Measurements from ENCODE around the gene FCHSD2. TPM values are rescaled to one million over a fixed set of nuclear protein-coding genes. Genes with fewer than 3 reads are reported as not detected.
A peak's percentile ranks its signal among the peaks of the same experiment; 100 is the strongest.

Gene FCHSD2
- total and polyA plus RNA-seq, 9 of the 15 experiments (the other 6 are each of a cell fraction or from before 2014, with no cell fraction given): 1.8 to 14.7 (median 6.4) TPM

DNA sequence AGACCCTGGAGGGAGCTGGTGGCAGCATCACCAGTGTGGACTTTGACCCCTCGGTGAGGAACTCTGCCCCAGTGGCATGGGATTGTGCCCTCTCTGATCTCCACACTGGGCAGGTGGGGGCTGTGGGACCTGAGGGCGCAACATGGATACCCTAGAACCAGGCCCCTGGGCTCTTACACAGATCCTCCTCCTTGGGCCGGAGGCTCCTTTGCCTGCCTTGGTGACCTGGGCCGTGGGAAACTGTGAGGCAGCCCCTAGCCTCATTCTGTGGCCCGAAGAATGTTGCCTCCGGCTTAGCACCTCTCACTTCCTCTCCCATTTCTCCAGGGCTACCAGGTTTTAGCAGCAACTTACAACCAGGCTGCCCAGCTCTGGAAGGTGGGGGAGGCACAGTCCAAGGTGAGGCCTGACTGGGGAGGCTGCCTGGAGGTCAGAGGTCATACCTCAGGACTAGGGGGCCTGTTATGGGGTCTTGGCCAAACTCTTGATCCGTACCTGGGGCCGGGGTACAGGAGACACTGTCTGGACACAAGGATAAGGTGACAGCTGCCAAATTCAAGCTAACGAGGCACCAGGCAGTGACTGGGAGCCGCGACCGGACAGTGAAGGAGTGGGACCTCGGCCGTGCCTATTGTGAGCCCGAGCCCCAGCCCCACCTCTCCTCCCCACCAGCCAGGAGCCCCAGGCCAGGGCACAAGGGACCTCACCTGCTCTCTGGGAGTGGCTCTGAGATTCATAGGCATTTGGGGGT, 315.8 kb downstream of the FCHSD2 start:
- WGBS (ENCODE audit: insufficient coverage, low coverage, missing lambda C conversion rate): 67% methylated on average over 15 of the region's 15 CpGs
- TF ChIP-seq ZNF24 (IDR thresholded peaks at IDR 0.05): no peak
- TF ChIP-seq SAFB (IDR thresholded peaks at IDR 0.05; ENCODE audit: borderline replicate concordance, low read depth, low read length): no peak
- TF ChIP-seq BHLHE40 (IDR thresholded peaks at IDR 0.05; ENCODE audit: low read length): no peak
- in situ Hi-C loops (cut with MboI): loop anchor here (5.0 kb wide), 1 partner anchor 416 kb away; no protein-coding TSS in a partner anchor
- Histone ChIP-seq H3K4me2 (ENCODE audit: insufficient read depth, low read length) (no peak overlapping the region), H3K4me1 (replicated peaks in 1 of 2; ENCODE audit: control insufficient read depth in 2 of 2, insufficient read depth in 2 of 2, low read length in 2 of 2) (peaks cover 0 to 28% of the 10 kb centered on the region in 2 experiments; a peak in 2 of 5 replicates), H3K36me3 (ENCODE audit: control insufficient read depth, insufficient read depth, low read length) (no peaks in the 10 kb centered on the region), H3K79me2 (ENCODE audit: control insufficient read depth, insufficient read depth, low read length) (no peaks in the 10 kb centered on the region), H3K9me1 (ENCODE audit: control insufficient read depth, insufficient read depth, low read length) (no peaks in the 10 kb centered on the region), H3K27me3 (ENCODE audit: control insufficient read depth in 2 of 2, insufficient read depth in 2 of 2, low read length in 2 of 2) (no peaks in the 10 kb centered on the region), H3K27ac (ENCODE audit: extremely low read depth, low read depth, low read length) (no peak overlapping the region), H4K20me1 (replicated peaks; ENCODE audit: control insufficient read depth, insufficient read depth, low read length) (no peaks in the 10 kb centered on the region), H3K9ac (ENCODE audit: insufficient read depth in 1 of 2, low read depth in 2 of 2, low read length in 2 of 2) (peak overlapping the region in 1 of 2 experiments; percentile 54; a peak in 1 of 4 replicates), H3K4me3 (no peak overlapping the region), H3K9me3 (replicated peaks; ENCODE audit: control insufficient read depth, insufficient read depth, low read depth, low read length) (no peaks in the 10 kb centered on the region), H2AFZ (ENCODE audit: low read depth, low read length) (no peak overlapping the region)
- DNase-seq (ENCODE audit: extremely low read depth in 1 of 4, low spot score in 3 of 4) (no peak), ATAC-seq (no peak), FAIRE-seq (no peak)
- ChIA-PET POLR2A (interaction anchor here (0.6 to 1.1 kb wide), 3 partner anchors 32 to 96 kb away, joined by 3 to 4 read pairs (median 3); partner anchors contain the start of gene STARD10), CTCF (ENCODE audit: low intra/inter-chr PET ratio) (no interaction called here)
- BruUV-seq (replicated peaks): no TSS peak
- intact Hi-C loops (cut with micrococcal nuclease): no loop called here

DNA sequence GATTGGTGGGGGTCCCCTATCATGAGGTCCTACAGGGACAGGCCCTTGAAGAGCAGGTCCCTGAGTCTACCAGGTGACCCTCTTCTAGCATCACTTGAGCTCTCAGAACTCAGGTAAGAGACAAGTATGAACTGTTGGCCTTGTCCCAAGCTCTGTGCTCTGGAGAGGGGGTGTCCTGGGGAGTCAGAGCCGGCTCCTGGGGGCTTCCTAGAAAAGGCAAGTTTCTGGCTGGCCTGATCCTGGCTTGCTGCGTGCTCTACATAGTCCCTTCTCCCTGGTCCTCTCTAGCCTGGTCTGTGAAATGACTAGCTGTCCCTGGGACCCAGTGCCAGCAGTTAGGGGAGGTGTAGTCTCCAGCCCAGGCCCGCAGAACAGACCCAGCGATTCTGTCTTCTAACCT, 316.5 kb downstream of the FCHSD2 start:
- ChIA-PET POLR2A (interaction anchor here (0.6 kb wide), 1 partner anchor 1925 kb away, joined by 3 read pairs; no protein-coding TSS in a partner anchor), CTCF (ENCODE audit: low intra/inter-chr PET ratio) (no interaction called here)
- WGBS (ENCODE audit: insufficient coverage, low coverage, missing lambda C conversion rate): 38% methylated on average over 3 of the region's 4 CpGs
- FAIRE-seq: no peak
- Histone ChIP-seq H3K4me1 (replicated peaks in 1 of 2; ENCODE audit: control insufficient read depth in 2 of 2, insufficient read depth in 2 of 2, low read length in 2 of 2) (peaks cover 0 to 35% of the 10 kb centered on the region in 2 experiments; a peak in 2 of 5 replicates), H4K20me1 (replicated peaks; ENCODE audit: control insufficient read depth, insufficient read depth, low read length) (no peaks in the 10 kb centered on the region), H3K9me1 (ENCODE audit: control insufficient read depth, insufficient read depth, low read length) (no peaks in the 10 kb centered on the region), H2AFZ (ENCODE audit: low read depth, low read length) (no peak overlapping the region), H3K4me3 (no peak overlapping the region), H3K27ac (ENCODE audit: extremely low read depth, low read depth, low read length) (no peak overlapping the region), H3K27me3 (ENCODE audit: control insufficient read depth in 2 of 2, insufficient read depth in 2 of 2, low read length in 2 of 2) (no peaks in the 10 kb centered on the region), H3K9me3 (replicated peaks; ENCODE audit: control insufficient read depth, insufficient read depth, low read depth, low read length) (no peaks in the 10 kb centered on the region), H3K36me3 (ENCODE audit: control insufficient read depth, insufficient read depth, low read length) (no peaks in the 10 kb centered on the region), H3K9ac (ENCODE audit: insufficient read depth in 1 of 2, low read depth in 2 of 2, low read length in 2 of 2) (no peak overlapping the region), H3K4me2 (ENCODE audit: insufficient read depth, low read length) (no peak overlapping the region), H3K79me2 (ENCODE audit: control insufficient read depth, insufficient read depth, low read length) (no peaks in the 10 kb centered on the region)
- in situ Hi-C loops (cut with MboI): loop anchor here (5.0 kb wide), 1 partner anchor 417 kb away; no protein-coding TSS in a partner anchor
- BruUV-seq (replicated peaks): no TSS peak
- DNase-seq (ENCODE audit: extremely low read depth in 1 of 4, low spot score in 3 of 4): no peak
- ATAC-seq: no peak
- intact Hi-C loops (cut with micrococcal nuclease): no loop called here
- no peak for TF ChIP-seq MAFK (IDR thresholded peaks at IDR 0.05; ENCODE audit: low read length)
- no peak for TF ChIP-seq NCOA2 (IDR thresholded peaks at IDR 0.05; ENCODE audit: partially characterized antibody in 2 of 2)
- no peak for TF ChIP-seq ZKSCAN8 (CRISPR knock-in tag; IDR thresholded peaks at IDR 0.05)
- TF ChIP-seq MEF2D (tag; conservative IDR thresholded peaks at IDR 0.05; ENCODE audit: low read depth): no peak
- no peak for TF ChIP-seq RFX5 (IDR thresholded peaks at IDR 0.05; ENCODE audit: low read depth, low read length)
- TF ChIP-seq IFI16 (CRISPR knock-in tag; IDR thresholded peaks at IDR 0.05): no peak
- TF ChIP-seq, protein P1, sequence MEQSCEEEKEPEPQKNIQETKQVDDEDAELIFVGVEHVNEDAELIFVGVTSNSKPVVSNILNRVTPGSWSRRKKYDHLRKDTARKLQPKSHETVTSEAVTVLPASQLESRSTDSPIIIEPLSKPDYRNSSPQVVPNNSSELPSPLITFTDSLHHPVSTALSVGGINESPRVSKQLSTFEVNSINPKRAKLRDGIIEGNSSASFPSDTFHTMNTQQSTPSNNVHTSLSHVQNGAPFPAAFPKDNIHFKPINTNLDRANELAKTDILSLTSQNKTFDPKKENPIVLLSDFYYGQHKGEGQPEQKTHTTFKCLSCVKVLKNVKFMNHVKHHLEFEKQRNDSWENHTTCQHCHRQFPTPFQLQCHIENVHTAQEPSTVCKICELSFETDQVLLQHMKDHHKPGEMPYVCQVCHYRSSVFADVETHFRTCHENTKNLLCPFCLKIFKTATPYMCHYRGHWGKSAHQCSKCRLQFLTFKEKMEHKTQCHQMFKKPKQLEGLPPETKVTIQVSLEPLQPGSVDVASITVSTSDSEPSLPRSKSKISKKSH (CRISPR knock-in tag; IDR thresholded peaks at IDR 0.05): no peak
- TF ChIP-seq NBN (IDR thresholded peaks at IDR 0.05; ENCODE audit: low read depth): no peak
- TF ChIP-seq PYGO2 (tag; IDR thresholded peaks at IDR 0.05): no peak

Data from K562 (cell line).